H1 (cell line): Measurements from ENCODE around the gene NRL. TPM values are rescaled to one million over a fixed set of nuclear protein-coding genes. Genes with fewer than 3 reads are reported as not detected.
A peak's percentile ranks its signal among the peaks of the same experiment; 100 is the strongest.

Experiments
- CTCF ChIA-PET: fragments of 300-600 bp; sonication (Branson Sonifier 250); formaldehyde crosslinking; loops from one replicate; lab custom pipeline; 2021; ENCODE audit not compliant: partially characterized antibody; lab: Charles Lee
- POLR2A ChIA-PET: fragments of 300-600 bp; sonication (Branson Sonifier 250); formaldehyde crosslinking; loops from one replicate; lab custom pipeline; 2021; ENCODE audit warnings: inconsistent platforms; ENCODE audit not compliant: partially characterized antibody; lab: Charles Lee
- DNase-seq, 2 experiments: peaks; one replicate each; pipeline versions ENCODE4 v3.0.0 to v3.0.0-alpha.2; 2010 to 2022; ENCODE audit warnings: low spot score in 2 of 2, low read depth in 1 of 2, mixed read lengths in 1 of 2
- FAIRE-seq: peaks from 2 replicates; lab custom pipeline; 2011; peaks lifted over from hg19 to GRCh38; lab: Jason Lieb, UNC
- H2AFZ ChIP-seq: 2 replicates; pipeline ENCODE4 v1.8.1; 2012; ENCODE audit warnings: low read length, inconsistent platforms
- H2AK5ac ChIP-seq: 2 replicates; pipeline ENCODE4 v1.6.1; 2013; ENCODE audit warnings: low read depth, low read length
- H2BK120ac ChIP-seq: replicated peaks from 2 replicates; pipeline ENCODE3; 2013; ENCODE audit warnings: low read depth, low read length, inconsistent platforms
- H2BK12ac ChIP-seq: 2 replicates; pipeline ENCODE4 v1.6.1; 2013; ENCODE audit warnings: low read depth, low read length
- H2BK15ac ChIP-seq: 2 replicates; pipeline ENCODE4 v1.6.1; 2013; ENCODE audit warnings: low read length
- H2BK20ac ChIP-seq: 2 replicates; pipeline ENCODE4 v1.6.1; 2013; ENCODE audit warnings: low read length
- H2BK5ac ChIP-seq: 2 replicates; pipeline ENCODE4 v1.6.1; 2013; ENCODE audit warnings: low read depth, low read length
- H3K14ac ChIP-seq: 2 replicates; pipeline ENCODE4 v1.6.1; 2013; ENCODE audit warnings: inconsistent platforms; ENCODE audit not compliant: insufficient read length
- H3K18ac ChIP-seq: 2 replicates; pipeline ENCODE4 v1.6.1; 2013; ENCODE audit warnings: low read length; ENCODE audit errors: extremely low read depth
- H3K23ac ChIP-seq: 2 replicates; pipeline ENCODE4 v1.6.1; 2013; ENCODE audit warnings: inconsistent platforms; ENCODE audit not compliant: insufficient read length
- H3K23me2 ChIP-seq: 2 replicates; pipeline ENCODE4 v1.6.1; 2013; ENCODE audit warnings: low read depth, low read length
- H3K27ac ChIP-seq: 2 replicates; pipeline ENCODE4 v1.6.1; 2011; ENCODE audit warnings: low read depth, low read length, inconsistent platforms
- H3K27me3 ChIP-seq, 4 experiments: replicated peaks in 1 of 4; 1 replicate in 1 of 4; 2 replicates in 3 of 4; pipeline versions ENCODE4 v1.6.1 to v1.8.1; 2011 to 2013; ENCODE audit warnings: low read length in 3 of 4, mild to moderate bottlenecking in 3 of 4, inconsistent platforms in 2 of 4, mixed read lengths in 2 of 4, moderate library complexity in 1 of 4; ENCODE audit not compliant: control insufficient read depth in 3 of 4, insufficient read depth in 3 of 4; ENCODE audit errors: extremely low read depth in 1 of 4
- H3K36me3 ChIP-seq, 4 experiments: 2 replicates each; pipeline versions ENCODE4 v1.6.1 to v1.8.1; 2011 to 2013; ENCODE audit warnings: mild to moderate bottlenecking in 4 of 4, low read length in 3 of 4, moderate library complexity in 2 of 4, control low read depth in 1 of 4, inconsistent platforms in 1 of 4; ENCODE audit not compliant: insufficient read depth in 4 of 4, control insufficient read depth in 2 of 4
- H3K4ac ChIP-seq: replicated peaks from 2 replicates; pipeline ENCODE3; 2013; ENCODE audit warnings: low read length, low read depth, mixed read lengths, inconsistent platforms; ENCODE audit not compliant: insufficient read length
- H3K4me1 ChIP-seq, 4 experiments: replicated peaks in 1 of 4; 1 replicate in 1 of 4; 2 replicates in 3 of 4; pipeline versions ENCODE4 v1.6.1 to v1.8.1; 2011 to 2013; ENCODE audit warnings: low read length in 3 of 4, inconsistent platforms in 2 of 4, mixed read lengths in 1 of 4; ENCODE audit not compliant: insufficient read depth in 4 of 4, control insufficient read depth in 3 of 4
- H3K4me2 ChIP-seq, 2 experiments: 2 replicates each; pipeline versions ENCODE4 v1.6.1 to v1.8.1; 2011 to 2013; ENCODE audit warnings: low read depth in 2 of 2, low read length in 2 of 2, control low read depth in 1 of 2, inconsistent platforms in 1 of 2, mild to moderate bottlenecking in 1 of 2; ENCODE audit not compliant: insufficient read depth in 1 of 2
- H3K4me3 ChIP-seq, 4 experiments: fragments of 200-600, 300-600 bp in 1 of 4; sonication (generic), shearing (Covaris generic), sonication (Bioruptor Twin) in 1 of 4; 2 replicates each; pipeline versions ENCODE4 v1.5.1 to v1.8.1; 2011 to 2016; ENCODE audit warnings: low read length in 4 of 4, low read depth in 3 of 4, control low read depth in 2 of 4, inconsistent platforms in 2 of 4, mild to moderate bottlenecking in 2 of 4, mixed read lengths in 1 of 4, moderate library complexity in 1 of 4; ENCODE audit not compliant: insufficient read depth in 2 of 4; ENCODE audit errors: extremely low read depth in 1 of 4
- H3K56ac ChIP-seq: replicated peaks from 2 replicates; pipeline ENCODE3; 2013; ENCODE audit warnings: low read depth, mild to moderate bottlenecking, mixed read lengths, low read length, inconsistent platforms; ENCODE audit not compliant: insufficient read length
- H3K79me1 ChIP-seq: 2 replicates; pipeline ENCODE4 v1.6.1; 2013; ENCODE audit warnings: low read depth, low read length, control low read depth
- H3K79me2 ChIP-seq, 2 experiments: 2 replicates each; pipeline versions ENCODE4 v1.6.1 to v1.8.1; 2012 to 2013; ENCODE audit warnings: low read length in 2 of 2, mild to moderate bottlenecking in 2 of 2, inconsistent platforms in 1 of 2; ENCODE audit not compliant: insufficient read depth in 2 of 2, control insufficient read depth in 1 of 2
- H3K9ac ChIP-seq, 4 experiments: replicated peaks in 1 of 4; 1 replicate in 1 of 4; 2 replicates in 3 of 4; pipeline versions ENCODE4 v1.6.1 to v1.8.1; 2011 to 2013; ENCODE audit warnings: low read depth in 3 of 4, low read length in 3 of 4, control low read depth in 2 of 4, mild to moderate bottlenecking in 2 of 4, moderate library complexity in 2 of 4, inconsistent platforms in 1 of 4; ENCODE audit errors: extremely low read depth in 1 of 4
- H3K9me3 ChIP-seq, 2 experiments: 2 replicates each; pipeline versions ENCODE4 v1.6.1 to v1.8.1; 2012 to 2013; ENCODE audit warnings: mild to moderate bottlenecking in 2 of 2, moderate library complexity in 2 of 2, control low read depth in 1 of 2, inconsistent platforms in 1 of 2, low read depth in 1 of 2, low read length in 1 of 2, mixed read lengths in 1 of 2; ENCODE audit not compliant: insufficient read depth in 2 of 2
- H4K20me1 ChIP-seq, 2 experiments: replicated peaks in 1 of 2; 2 replicates each; pipeline versions ENCODE3 to v1.8.1; 2011 to 2013; ENCODE audit warnings: inconsistent platforms in 2 of 2, low read length in 2 of 2, mild to moderate bottlenecking in 1 of 2; ENCODE audit not compliant: insufficient read depth in 2 of 2, control insufficient read depth in 1 of 2
- H4K5ac ChIP-seq: 2 replicates; pipeline ENCODE4 v1.6.1; 2013; ENCODE audit warnings: low read length, low read depth, mixed read lengths, inconsistent platforms; ENCODE audit not compliant: insufficient read length
- H4K8ac ChIP-seq: 2 replicates; pipeline ENCODE4 v1.8.0; 2013; ENCODE audit warnings: mild to moderate bottlenecking, moderate library complexity, low read length, inconsistent platforms; ENCODE audit not compliant: insufficient read depth; ENCODE audit errors: extremely low read depth
- H4K91ac ChIP-seq: replicated peaks from 2 replicates; pipeline ENCODE3; 2013; ENCODE audit warnings: low read length, mixed read lengths, inconsistent platforms; ENCODE audit not compliant: insufficient read length
- CREB1 ChIP-seq: IDR thresholded peaks from 2 replicates; pipeline ENCODE4 v1.6.1; 2012; ENCODE audit warnings: inconsistent platforms
- CTBP2 ChIP-seq: IDR thresholded peaks from 2 replicates; pipeline ENCODE4 v1.7.0; 2011; ENCODE audit warnings: borderline replicate concordance, mild to moderate bottlenecking, moderate library complexity, mixed read lengths, low read length; ENCODE audit not compliant: insufficient read depth, insufficient read length
- HDAC2 ChIP-seq, 2 experiments: fragments of 300-600 bp in 1 of 2; sonication (generic) in 1 of 2; IDR thresholded peaks; 2 replicates each; pipeline ENCODE4 v1.6.1; 2011 to 2012; ENCODE audit warnings: low read depth in 2 of 2, low read length in 2 of 2, mild to moderate bottlenecking in 2 of 2, moderate library complexity in 2 of 2, borderline replicate concordance in 1 of 2, inconsistent platforms in 1 of 2
- KDM1A ChIP-seq: fragments of 200-600, 300-600 bp; sonication (generic); IDR thresholded peaks from 2 replicates; pipeline ENCODE4 v1.7.1; 2016; ENCODE audit warnings: mild to moderate bottlenecking, low read length, borderline replicate concordance
- RFX5 ChIP-seq: IDR thresholded peaks from 2 replicates; pipeline ENCODE4 v1.6.1; 2011; ENCODE audit warnings: low read depth, low read length, improper control_type of control experiment, borderline replicate concordance
- WGBS, 2 experiments: shearing (Covaris generic) in 1 of 2; methylation state at CpG; one replicate each; pipeline versions ENCODE4 v1.1.6 to v1.1.7; 2013 to 2015; ENCODE audit warnings: low lambda C conversion rate in 2 of 2, mixed read lengths in 2 of 2, inconsistent platforms in 1 of 2, low coverage in 1 of 2, missing lambda C conversion rate in 1 of 2; ENCODE audit not compliant: insufficient replicate concordance in 2 of 2, insufficient coverage in 1 of 2, insufficient read length in 1 of 2; ENCODE audit errors: extremely low coverage in 1 of 2, missing lambda C conversion rate in 1 of 2; 5-methylcytosine and 5-hydroxymethylcytosine counted together
- polyA plus RNA-seq, 7 experiments: library from polyadenylated mRNA; depleted of rRNA in 3 of 7; stranded (reverse) in 5 of 7; unstranded in 2 of 7; fragments of >200 nt in 5 of 7; fragments of 200-250 nt in 2 of 7; gene quantifications; 1 replicate in 5 of 7; 2 replicates in 1 of 7; 4 replicates in 1 of 7; pipeline versions ENCODE4 v1.2.1 to v1.2.3, GENCODE V29; 2011 to 2013; ENCODE audit warnings: missing spikeins in 2 of 7, mixed read lengths in 2 of 7
- total RNA-seq: library from RNA; stranded (reverse); fragmentation: NEBNext Ultra II Directional; extraction: Animal tissue kit (Norgen Biotek cat#: 25700); gene quantifications from 2 replicates; pipeline ENCODE4 v1.2.1, GENCODE V29; 2021

The NRL gene
- total and polyA plus RNA-seq, 2 of the 8 experiments (the other 6 are each of a cell fraction or from before 2014, with no cell fraction given), result 1.1 to 2.2 TPM

DNA sequence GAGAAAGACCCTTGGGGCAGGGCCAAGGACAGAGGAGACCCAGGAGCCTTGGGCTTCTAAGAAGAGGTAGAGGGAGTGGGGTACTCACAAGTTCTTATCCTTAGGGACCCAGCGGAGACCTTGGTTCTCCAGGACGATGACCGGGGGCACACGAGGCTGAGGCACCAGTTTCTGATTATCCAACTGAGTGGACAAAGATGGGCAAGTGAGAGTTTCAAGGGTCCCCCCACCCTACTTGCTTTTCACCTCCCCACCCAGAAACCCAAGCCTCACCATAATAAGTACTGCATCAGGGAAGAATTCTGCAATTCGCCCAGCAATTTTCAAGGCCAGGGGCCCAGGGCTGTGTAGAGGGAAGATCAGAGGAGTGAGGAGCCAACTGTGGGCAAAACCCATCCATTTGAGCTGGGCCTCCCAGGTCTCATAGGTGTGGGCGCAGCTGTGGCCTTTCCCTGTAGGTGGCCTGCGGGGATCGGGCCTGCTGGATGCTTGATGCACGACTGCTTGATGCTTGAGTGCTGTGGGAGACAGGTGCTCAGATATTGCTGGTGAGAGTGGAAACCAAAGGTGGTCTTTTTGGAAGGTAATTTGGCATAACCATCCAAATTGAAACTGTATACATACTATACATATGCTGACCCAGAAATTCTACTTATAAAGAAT lies 24.7 kb upstream of the NRL start:
- Histone ChIP-seq H2BK20ac (no peak overlapping the region), H3K23ac (no peak overlapping the region), H2AFZ (no peak overlapping the region), H3K4me3 (peak overlapping the region in 3 of 4 experiments; percentile 10 to 99 (median 79); a peak in 5 of 8 replicates), H4K91ac (no peak overlapping the region), H3K27me3 (no peaks in the 10 kb centered on the region), H4K8ac (no peak overlapping the region), H4K20me1 (peaks cover 0 to 1% of the 10 kb centered on the region in 2 experiments), H2BK15ac (no peak overlapping the region), H3K14ac (no peak overlapping the region), H2BK5ac (no peak overlapping the region), H3K56ac (no peak overlapping the region), H3K4ac (no peak overlapping the region), H3K23me2 (peaks cover 8% of the 10 kb centered on the region; the same call in 1 of the 2 replicates), H3K9ac (no peak overlapping the region; a peak in 1 of 7 replicates), H4K5ac (no peak overlapping the region), H3K79me1 (peaks cover 4% of the 10 kb centered on the region; the same call in 1 of the 2 replicates), H2BK120ac (no peak overlapping the region), H2BK12ac (no peak overlapping the region), H3K9me3 (no peaks in the 10 kb centered on the region), H3K79me2 (peaks cover 0 to 12% of the 10 kb centered on the region in 2 experiments; a peak in 2 of 4 replicates), H3K27ac (no peak overlapping the region), H3K4me2 (peak overlapping the region; percentile 53 to 55), H3K18ac (no peak overlapping the region), H2AK5ac (no peak overlapping the region), H3K36me3 (peaks cover 8 to 33% (median 16%) of the 10 kb centered on the region in 4 experiments; a peak in 6 of 8 replicates), H3K4me1 (peaks cover 0 to 10% (median 7%) of the 10 kb centered on the region in 4 experiments; a peak in 5 of 7 replicates)
- WGBS, 2 experiments, result 91% methylated on average over 9 of the region's 9 CpGs; no CpG with 5 or more reads in 1 of the 2 experiments
- CTCF ChIA-PET, result interaction anchor here (0.6 to 3.1 kb wide), 7 partner anchors 12 to 82 kb away, joined by 3 to 18 read pairs (median 3); partner anchors contain the start of genes DCAF11, IRF9 and NRL
- POLR2A ChIA-PET, result interaction anchor here (0.9 to 10.5 kb wide), 11 partner anchors 8 to 81 kb away, joined by 3 to 118 read pairs (median 4); partner anchors contain the start of genes DCAF11, IRF9, NRL and PSME2
- FAIRE-seq (no peak), DNase-seq (no peak)
- TF ChIP-seq CREB1 (no peak), CTBP2 (no peak), KDM1A (no peak), RFX5 (no peak), HDAC2 (IDR thresholded peaks at IDR 0.05; ENCODE audit: borderline replicate concordance in 1 of 2, low read depth in 2 of 2, low read length in 2 of 2) (no peak)
